HepG2 (cell line): ENCODE data around the gene ZNF84. TPM values are rescaled to one million over a fixed set of nuclear protein-coding genes. Genes with fewer than 3 reads are reported as not detected.

ENCODE experiments used
- ATF6 ChIP-seq: sonication (generic); formaldehyde crosslinking; conservative IDR thresholded peaks from 2 replicates; pipeline ENCODE4 v1.4.0; 2020; ENCODE audit warnings: missing genetic modification reagents
- DNMT1 ChIP-seq: sonication (generic); formaldehyde crosslinking; IDR thresholded peaks from 2 replicates; pipeline ENCODE4 v1.5.1; 2020; ENCODE audit warnings: mild to moderate bottlenecking, missing genetic modification reagents
- DZIP1 ChIP-seq: sonication (generic); formaldehyde crosslinking; IDR thresholded peaks from 2 replicates; pipeline ENCODE4 v1.5.0; 2020; ENCODE audit warnings: mild to moderate bottlenecking, missing genetic modification reagents
- IKZF1 ChIP-seq: fragments of 450-650 bp; IDR thresholded peaks from 2 replicates; pipeline ENCODE4 v1.7.1; 2016
- IKZF4 ChIP-seq: sonication (generic); formaldehyde crosslinking; IDR thresholded peaks from 2 replicates; pipeline ENCODE4 v1.5.1; 2020; ENCODE audit warnings: borderline replicate concordance, mild to moderate bottlenecking, low read depth, missing genetic modification reagents; ENCODE audit errors: not compliant biosample characterization
- KAT2B ChIP-seq: fragments of 150-350 bp; IDR thresholded peaks from 2 replicates; pipeline ENCODE4 v1.6.1; 2014; ENCODE audit warnings: low read depth, low read length, borderline replicate concordance
- KLF13 ChIP-seq: sonication (generic); formaldehyde crosslinking; IDR thresholded peaks from 2 replicates; pipeline ENCODE4 v1.4.0; 2020; ENCODE audit warnings: mild to moderate bottlenecking, missing genetic modification reagents
- PHF20 ChIP-seq: sonication (generic); formaldehyde crosslinking; IDR thresholded peaks from 2 replicates; pipeline ENCODE4 v1.5.0; 2020; ENCODE audit warnings: mild to moderate bottlenecking, missing genetic modification reagents
- POLR2AphosphoS2 ChIP-seq: IDR thresholded peaks from 2 replicates; pipeline ENCODE4 v1.6.1; 2011; ENCODE audit warnings: low read depth, low read length, improper control_type of control experiment
- RBM39 ChIP-seq: fragments of 200-400 bp; formaldehyde crosslinking; IDR thresholded peaks from one replicate; pipeline ENCODE4 v1.6.1; 2018; ENCODE audit warnings: antibody characterized with exemption, mild to moderate bottlenecking, low read depth, low read length; ENCODE audit not compliant: poor library complexity, severe bottlenecking
- SALL1 ChIP-seq: sonication (generic); formaldehyde crosslinking; IDR thresholded peaks from 2 replicates; pipeline ENCODE4 v1.8.0; 2022; ENCODE audit warnings: mild to moderate bottlenecking, missing genetic modification reagents
- SP1 ChIP-seq, 2 experiments: fragments of 450-650 bp in 1 of 2; sonication (generic) in 1 of 2; formaldehyde crosslinking in 1 of 2; IDR thresholded peaks; 2 replicates each; pipeline versions ENCODE4 v1.4.0 to v1.6.1; 2016 to 2020; ENCODE audit warnings: missing genetic modification reagents in 1 of 2
- SRY ChIP-seq: sonication (generic); formaldehyde crosslinking; IDR thresholded peaks from 2 replicates; pipeline ENCODE4 v1.8.0; 2022; ENCODE audit warnings: mild to moderate bottlenecking, missing genetic modification reagents
- SUZ12 ChIP-seq: fragments of 150-350 bp; IDR thresholded peaks from 2 replicates; pipeline ENCODE4 v1.6.1; 2014; ENCODE audit warnings: low read depth, low read length
- TEAD2 ChIP-seq: sonication (generic); formaldehyde crosslinking; IDR thresholded peaks from 2 replicates; pipeline ENCODE4 v1.9.0; 2021; ENCODE audit warnings: missing genetic modification reagents
- ZMYM4 ChIP-seq: sonication (generic); formaldehyde crosslinking; IDR thresholded peaks from 2 replicates; pipeline ENCODE4 v1.8.1; 2023; ENCODE audit warnings: mild to moderate bottlenecking, missing genetic modification reagents
- ZNF10 ChIP-seq: sonication (generic); formaldehyde crosslinking; IDR thresholded peaks from 2 replicates; pipeline ENCODE4 v1.4.0; 2020; ENCODE audit warnings: mild to moderate bottlenecking, low read depth, missing genetic modification reagents, borderline replicate concordance
- ZNF20 ChIP-seq: sonication (generic); formaldehyde crosslinking; IDR thresholded peaks from 2 replicates; pipeline ENCODE4 v1.4.0; 2020; ENCODE audit warnings: mild to moderate bottlenecking, moderate library complexity, missing genetic modification reagents
- ZNF335 ChIP-seq: sonication (generic); formaldehyde crosslinking; IDR thresholded peaks from 2 replicates; pipeline ENCODE4 v1.4.0; 2020; ENCODE audit warnings: missing genetic modification reagents
- ZNF367 ChIP-seq: sonication (generic); formaldehyde crosslinking; IDR thresholded peaks from 2 replicates; pipeline ENCODE4 v1.4.0; 2020; ENCODE audit warnings: missing genetic modification reagents, borderline replicate concordance
- ZNF720 ChIP-seq: sonication (generic); formaldehyde crosslinking; IDR thresholded peaks from 2 replicates; pipeline ENCODE4 v1.4.0; 2020; ENCODE audit warnings: missing genetic modification reagents
- polyA plus RNA-seq, 8 experiments: library from polyadenylated mRNA; depleted of rRNA in 3 of 8; stranded (reverse) in 7 of 8; unstranded in 1 of 8; fragments of >200 nt; fragmentation: Illumina TruSeq in 4 of 8; extraction: Trizol in 4 of 8; gene quantifications; 2 replicates each; pipeline versions ENCODE4 v1.2.1 to v1.2.3, GENCODE V29; 2011 to 2016; ENCODE audit warnings: low read depth in 4 of 8, missing spikeins in 1 of 8, mixed read lengths in 1 of 8; ENCODE audit not compliant: insufficient read depth in 1 of 8
- total RNA-seq, 5 experiments: library from RNA; depleted of rRNA; stranded (reverse); fragments of >200 nt; fragmentation: Illumina TruSeq; extraction: Trizol; gene quantifications; 2 replicates each; pipeline ENCODE4 v1.2.3, GENCODE V29; 2016; ENCODE audit warnings: low read depth in 1 of 5
- TF ChIP-seq, protein P1 (sequence below): sonication (generic); formaldehyde crosslinking; IDR thresholded peaks from 2 replicates; pipeline ENCODE4 v1.4.0; 2020; ENCODE audit warnings: missing genetic modification reagents, borderline replicate concordance

Gene ZNF84
- total and polyA plus RNA-seq, 2 of the 13 experiments (the other 11 are each of a cell fraction or from before 2014, with no cell fraction given), result 15.5 to 21.8 TPM

DNA sequence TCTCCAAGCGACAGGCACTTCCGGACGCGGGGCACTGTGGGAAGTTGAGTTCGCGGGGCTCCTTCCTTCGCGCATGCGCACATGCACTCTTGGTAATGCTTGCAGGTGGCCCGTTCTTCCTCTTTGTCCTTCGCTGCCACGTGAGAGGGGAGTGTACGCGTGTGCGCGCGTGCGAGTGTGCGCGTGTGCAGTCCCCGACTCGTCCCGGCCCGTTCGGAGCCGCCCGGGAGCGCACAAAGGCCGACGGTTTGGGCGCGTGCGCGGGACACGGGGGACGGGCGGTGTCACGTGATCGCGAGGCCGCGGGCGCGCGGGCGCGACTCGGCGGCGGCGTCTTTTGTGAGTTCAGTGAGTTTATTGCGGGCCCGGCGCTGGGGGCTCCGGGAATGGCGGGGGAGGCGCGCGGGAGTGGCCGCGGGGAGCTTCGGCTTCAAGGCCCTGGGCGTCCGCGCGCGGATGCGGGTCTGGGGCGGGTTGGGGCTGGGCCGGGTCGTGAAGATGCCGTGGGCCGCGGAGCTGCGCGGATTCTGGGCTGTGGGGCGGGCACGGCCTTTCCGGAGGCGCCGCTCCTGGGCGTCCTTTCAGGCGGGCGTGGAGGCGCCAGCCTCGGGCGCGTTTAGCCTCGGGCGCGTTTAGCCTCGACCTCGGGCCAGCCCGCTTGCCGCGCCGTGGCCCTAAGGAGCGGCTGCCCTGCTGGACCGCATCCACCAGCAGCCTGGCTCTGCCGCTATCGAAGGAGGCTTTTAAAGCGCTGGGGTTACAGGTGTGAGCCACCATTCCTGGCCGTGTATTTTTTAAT is at the start of gene ZNF84 (continued):
- TF ChIP-seq DZIP1 (CRISPR knock-in tag), result no peak
- TF ChIP-seq PHF20 (CRISPR knock-in tag), result peak; percentile 64; the same call in 1 of the 2 replicates
- peak; percentile 84 for TF ChIP-seq RBM39
- TF ChIP-seq SRY (CRISPR knock-in tag), result peak; percentile 43; the same call in 1 of the 2 replicates
- TF ChIP-seq, protein P1, sequence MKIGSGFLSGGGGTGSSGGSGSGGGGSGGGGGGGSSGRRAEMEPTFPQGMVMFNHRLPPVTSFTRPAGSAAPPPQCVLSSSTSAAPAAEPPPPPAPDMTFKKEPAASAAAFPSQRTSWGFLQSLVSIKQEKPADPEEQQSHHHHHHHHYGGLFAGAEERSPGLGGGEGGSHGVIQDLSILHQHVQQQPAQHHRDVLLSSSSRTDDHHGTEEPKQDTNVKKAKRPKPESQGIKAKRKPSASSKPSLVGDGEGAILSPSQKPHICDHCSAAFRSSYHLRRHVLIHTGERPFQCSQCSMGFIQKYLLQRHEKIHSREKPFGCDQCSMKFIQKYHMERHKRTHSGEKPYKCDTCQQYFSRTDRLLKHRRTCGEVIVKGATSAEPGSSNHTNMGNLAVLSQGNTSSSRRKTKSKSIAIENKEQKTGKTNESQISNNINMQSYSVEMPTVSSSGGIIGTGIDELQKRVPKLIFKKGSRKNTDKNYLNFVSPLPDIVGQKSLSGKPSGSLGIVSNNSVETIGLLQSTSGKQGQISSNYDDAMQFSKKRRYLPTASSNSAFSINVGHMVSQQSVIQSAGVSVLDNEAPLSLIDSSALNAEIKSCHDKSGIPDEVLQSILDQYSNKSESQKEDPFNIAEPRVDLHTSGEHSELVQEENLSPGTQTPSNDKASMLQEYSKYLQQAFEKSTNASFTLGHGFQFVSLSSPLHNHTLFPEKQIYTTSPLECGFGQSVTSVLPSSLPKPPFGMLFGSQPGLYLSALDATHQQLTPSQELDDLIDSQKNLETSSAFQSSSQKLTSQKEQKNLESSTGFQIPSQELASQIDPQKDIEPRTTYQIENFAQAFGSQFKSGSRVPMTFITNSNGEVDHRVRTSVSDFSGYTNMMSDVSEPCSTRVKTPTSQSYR (CRISPR knock-in tag), result peak; percentile 38; the same call in 1 of the 2 replicates
- TF ChIP-seq SP1 (IDR thresholded peaks at IDR 0.05), result no peak
- peak; percentile 43; the same call in 1 of the 2 replicates for TF ChIP-seq SP1 (CRISPR knock-in tag; IDR thresholded peaks at IDR 0.05)
- peak; percentile 92 for TF ChIP-seq SALL1
- TF ChIP-seq POLR2AphosphoS2, result no peak
- TF ChIP-seq KLF13 (CRISPR knock-in tag), result no peak
- peak; percentile 70 for TF ChIP-seq SUZ12
- no peak; the same call in 1 of the 2 replicates for TF ChIP-seq ATF6 (CRISPR knock-in tag)
- TF ChIP-seq IKZF1, result no peak
- no peak; the same call in 1 of the 2 replicates for TF ChIP-seq DNMT1 (CRISPR knock-in tag)
- TF ChIP-seq ZNF720 (CRISPR knock-in tag), result peak; percentile 74; the same call in 1 of the 2 replicates
- no peak; the same call in 1 of the 2 replicates for TF ChIP-seq ZNF367
- peak; percentile 92 for TF ChIP-seq ZMYM4 (CRISPR knock-in tag)
- 0 out of 2 replicates have a peak, but pooled peaks have one; percentile 41 for TF ChIP-seq ZNF20 (CRISPR knock-in tag)
- TF ChIP-seq IKZF4 (CRISPR knock-in tag), result peak; percentile 80
- TF ChIP-seq KAT2B, result no peak
- TF ChIP-seq ZNF10 (CRISPR knock-in tag), result no peak
- peak; percentile 95; the same call in 1 of the 2 replicates for TF ChIP-seq TEAD2 (CRISPR knock-in tag)
- no peak for TF ChIP-seq ZNF335
